ENCODE measurements around the gene SORCS2.

The SORCS2 gene

DNA sequence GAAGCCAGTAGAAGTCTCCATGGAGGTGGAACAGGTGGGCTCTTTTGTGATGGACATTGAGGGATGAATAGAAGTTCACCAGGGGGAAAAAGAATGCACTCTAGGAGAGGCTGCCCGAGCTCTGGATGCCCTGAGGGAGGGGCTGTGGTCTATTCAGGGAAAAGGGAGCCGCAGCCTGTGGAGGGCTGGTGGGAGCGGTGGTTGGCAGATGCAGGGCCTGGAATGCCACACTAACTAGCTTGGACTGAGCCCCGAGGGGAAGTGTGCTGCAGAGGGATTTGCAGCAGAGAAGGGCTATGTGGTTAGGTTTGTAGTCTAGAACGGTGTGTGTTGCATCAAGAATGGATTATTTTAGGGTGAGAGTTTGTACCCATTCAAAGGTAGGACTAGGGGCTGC lies 271.9 kb downstream of the SORCS2 start:
- no peak for DNase-seq

DNA sequence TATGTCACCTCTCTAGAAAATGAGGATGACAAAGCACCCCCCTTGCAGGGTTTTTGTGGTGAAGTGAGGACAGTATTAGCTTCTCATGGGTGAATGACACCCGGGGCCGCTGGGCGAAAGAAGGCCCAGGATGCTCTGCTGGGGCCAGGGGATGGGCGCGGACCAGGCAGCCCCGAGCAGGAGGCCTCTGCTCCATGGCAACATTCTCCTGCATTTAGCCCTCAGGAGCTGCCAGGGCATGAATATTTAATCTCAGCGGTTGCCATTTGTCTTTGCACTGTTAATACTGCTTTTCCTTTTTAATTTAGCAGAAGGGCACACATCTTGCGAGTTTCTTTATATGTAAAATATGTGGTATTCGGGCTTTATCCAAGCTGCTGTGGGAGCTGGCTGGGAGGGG lies 272.7 kb downstream of the SORCS2 start:
- no peak for DNase-seq

DNA sequence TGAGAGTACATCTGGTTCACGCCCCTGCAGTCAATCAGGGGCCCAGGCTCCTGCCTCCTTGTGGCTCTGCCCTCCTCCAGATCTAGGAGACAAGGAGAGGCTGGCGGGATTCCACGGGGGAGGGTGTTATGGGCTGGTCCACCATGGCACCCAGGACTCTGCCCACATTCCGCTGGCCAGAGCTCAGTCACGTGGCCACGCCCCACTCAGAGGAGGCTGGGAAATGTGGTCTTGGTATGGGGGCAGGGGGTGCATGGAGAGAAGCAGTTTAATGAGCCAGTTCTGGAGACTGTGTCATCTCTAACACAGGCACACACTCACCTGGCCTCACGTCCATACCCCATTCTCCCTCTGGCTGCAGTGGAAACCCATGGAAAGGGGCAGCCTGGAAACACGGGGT lies 273.9 kb downstream of the SORCS2 start:
- DNase-seq: no peak

DNA sequence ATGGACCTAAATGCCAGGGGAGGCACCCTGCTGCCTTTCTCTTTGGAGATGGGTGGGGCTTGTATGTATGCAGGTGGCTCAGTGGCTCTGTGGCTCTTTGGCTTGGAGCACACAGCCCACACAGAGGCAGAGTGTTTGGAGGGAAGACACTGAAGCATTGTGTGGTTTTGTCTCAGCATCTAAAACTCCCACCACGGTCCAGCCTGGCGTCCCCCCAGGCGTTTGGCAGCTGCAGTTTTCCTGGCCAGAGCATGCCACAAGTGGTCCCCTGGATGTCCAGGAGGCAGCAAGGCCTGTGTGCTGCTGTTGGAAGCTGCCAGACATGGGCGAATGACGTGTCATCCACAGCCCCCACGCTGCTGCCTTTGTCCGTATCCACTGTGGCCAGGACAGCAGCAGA lies 274.6 kb downstream of the SORCS2 start:
- DNase-seq: no peak

DNA sequence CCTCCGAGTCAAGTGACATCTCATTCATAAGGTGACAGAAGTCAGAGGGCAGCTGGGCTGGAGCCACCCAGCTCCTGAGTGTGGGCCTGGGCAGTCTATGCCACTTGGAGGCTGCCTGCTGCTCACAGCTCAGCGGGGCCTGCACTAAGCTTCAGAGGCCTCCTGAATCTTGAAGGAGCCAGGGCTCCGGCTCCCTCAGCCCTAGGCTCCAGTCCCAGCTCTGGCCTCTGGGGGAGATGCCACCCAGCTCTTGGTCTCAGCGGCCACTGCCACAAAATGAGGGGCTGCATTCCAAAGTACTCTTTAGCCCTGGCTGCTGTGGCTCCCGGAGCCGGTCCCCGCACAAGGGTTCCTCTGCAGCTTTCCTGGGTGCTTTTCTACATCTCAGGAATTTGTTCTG lies 275.1 kb downstream of the SORCS2 start:
- no peak for DNase-seq

DNA sequence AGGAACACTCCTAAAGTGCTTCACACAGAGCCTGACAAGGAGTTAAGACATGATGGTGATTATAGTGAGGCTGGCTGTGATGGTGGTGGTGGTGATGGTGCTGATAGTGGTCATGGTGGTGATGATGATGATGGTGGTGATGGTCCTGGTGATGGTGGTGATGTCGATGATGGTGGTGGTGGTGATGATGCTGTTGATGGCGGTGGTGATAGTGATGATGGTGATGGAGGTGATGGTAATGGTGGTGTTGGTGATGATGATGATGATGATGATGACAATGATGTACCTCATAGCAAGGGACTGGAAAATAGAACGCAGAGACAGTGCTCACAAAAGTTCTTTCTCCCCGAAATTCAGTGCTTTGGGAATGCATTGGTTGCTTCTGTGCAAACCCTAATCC lies 276.7 kb downstream of the SORCS2 start:
- DNase-seq: no peak

DNA sequence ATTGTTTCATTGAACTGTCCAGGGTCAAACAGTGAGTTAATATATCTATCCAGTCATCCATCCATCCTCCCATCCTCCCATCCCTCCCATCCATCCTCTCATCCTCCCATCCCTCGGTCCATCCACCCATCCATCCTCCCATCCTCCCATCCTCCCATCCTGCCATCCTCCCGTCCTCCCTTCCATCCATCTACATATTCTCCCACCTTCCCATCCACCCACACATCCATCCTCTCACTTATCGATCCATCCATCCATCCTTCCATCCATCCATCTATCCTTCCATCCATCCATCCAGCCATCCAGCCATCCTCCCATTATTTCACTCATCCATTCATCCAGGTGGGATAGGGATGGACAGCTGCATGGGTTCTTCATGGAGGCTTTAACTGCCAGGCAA lies 277.8 kb downstream of the SORCS2 start:
- DNase-seq: no peak

DNA sequence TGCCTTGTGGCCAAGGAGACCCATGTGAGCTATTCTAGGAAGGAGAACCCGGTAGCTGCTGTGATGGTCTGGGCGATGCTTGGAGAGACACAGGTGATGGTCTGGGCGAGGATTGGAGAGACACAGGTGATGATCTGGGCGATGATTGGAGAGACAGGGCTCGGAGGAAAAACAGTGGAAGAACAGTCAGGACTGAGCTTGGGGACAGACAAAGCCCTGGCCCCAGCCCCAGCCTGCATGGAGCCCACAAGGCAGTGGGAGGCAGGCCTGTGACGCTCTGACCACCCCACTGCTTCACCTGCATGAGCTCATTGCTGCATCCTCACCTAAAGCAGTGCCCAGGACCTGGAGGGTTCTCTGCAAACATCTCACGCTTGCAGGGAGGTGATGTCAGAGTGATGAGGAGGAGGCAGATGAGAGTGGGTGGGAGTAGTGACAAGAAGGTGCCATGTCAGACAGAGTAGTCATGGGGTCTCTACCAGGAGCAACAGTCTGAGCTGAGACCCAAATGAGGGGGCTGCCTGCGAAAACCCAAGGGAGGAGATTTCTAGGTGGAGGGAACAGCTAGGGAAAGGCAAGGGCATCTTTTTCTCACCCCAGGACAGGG lies 278.3 kb downstream of the SORCS2 start:
- no peak for DNase-seq

DNA sequence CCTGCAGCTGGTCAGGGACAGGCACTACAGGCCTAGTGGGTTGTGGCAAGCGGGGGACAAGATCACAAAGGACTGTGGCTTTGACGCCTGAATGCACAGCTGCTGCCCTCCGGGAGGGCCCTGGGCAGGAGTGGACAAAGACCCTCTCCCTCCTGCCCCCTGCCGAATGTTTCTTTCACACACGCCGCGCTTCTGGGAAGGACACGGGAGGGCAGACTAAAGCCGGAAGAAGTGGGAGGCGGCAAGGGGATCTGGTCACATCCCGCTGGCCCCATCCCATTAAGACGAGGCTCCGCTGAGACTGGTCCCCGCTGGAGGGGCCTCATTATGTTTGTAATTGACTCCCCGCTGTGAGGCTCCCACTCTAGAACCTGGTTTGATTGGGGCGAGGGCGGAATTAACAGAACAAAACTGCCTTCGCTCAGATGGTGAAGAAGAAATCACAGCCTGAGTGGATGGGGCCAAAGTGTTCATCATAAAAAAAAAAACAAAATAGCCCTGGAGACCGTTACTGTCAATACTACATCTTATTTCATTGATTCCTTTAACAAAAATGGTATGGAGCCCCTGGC lies 280.2 kb downstream of the SORCS2 start:
- DNase-seq: no peak

DNA sequence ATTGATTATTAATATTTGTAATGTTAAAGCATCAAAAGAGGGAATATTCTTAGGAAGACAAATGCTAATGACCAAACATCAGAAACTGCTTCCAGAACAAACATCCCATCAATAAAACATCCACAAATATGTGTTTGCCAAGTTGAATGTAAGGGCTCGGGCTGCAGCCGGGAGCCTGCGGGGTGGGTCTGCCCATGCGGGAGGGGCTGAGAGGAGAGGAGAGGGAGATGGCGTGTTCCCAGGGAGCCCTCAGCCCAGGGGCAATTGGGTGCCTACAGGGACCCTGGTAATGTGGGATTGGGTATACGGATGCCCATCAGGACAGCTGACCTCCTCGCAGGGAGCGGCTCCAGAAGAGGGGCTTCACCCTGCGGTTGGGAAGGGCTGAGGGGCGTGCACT lies 280.7 kb downstream of the SORCS2 start:
- DNase-seq: no peak

DNA sequence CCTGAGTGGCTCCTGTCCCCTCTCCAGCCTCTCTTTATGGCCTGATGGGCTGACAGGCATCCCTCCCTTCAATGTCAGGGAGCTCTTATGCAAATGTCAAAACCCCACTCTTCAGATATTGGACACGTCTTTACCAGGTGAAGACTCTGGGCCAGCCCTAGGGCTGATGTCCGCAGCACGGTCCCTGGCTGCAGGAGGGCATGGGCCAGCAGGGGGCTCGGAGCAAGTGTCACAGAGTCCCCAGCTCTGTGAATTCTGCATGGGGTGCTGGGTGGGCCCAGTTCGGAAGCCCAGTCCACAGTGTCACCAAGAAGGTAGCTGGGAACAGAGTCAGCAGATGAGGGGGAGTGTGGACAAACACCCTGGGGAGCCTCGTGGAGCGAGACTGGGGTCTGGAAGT lies 282.0 kb downstream of the SORCS2 start:
- DNase-seq: no peak

DNA sequence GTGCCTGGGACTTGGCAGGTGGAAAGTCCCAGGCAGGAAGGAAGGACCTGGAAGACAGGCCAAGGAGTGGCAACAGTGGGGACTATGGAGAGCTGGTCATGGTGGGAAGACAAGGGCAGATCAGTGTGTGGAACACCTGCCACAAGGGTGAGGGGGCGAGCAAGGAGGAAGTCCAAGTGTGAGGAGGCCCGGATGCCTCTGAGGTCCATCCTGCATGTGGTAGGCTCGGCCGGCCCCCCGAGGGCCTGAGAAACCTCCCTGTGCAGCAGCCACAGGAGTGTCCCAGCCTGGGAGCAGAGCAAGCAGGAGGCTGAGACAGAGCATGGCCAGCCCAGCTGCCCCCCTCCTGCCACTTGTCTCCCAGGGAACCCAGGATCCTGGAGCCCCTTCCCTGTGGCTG lies 282.9 kb downstream of the SORCS2 start:
- no peak for DNase-seq

DNA sequence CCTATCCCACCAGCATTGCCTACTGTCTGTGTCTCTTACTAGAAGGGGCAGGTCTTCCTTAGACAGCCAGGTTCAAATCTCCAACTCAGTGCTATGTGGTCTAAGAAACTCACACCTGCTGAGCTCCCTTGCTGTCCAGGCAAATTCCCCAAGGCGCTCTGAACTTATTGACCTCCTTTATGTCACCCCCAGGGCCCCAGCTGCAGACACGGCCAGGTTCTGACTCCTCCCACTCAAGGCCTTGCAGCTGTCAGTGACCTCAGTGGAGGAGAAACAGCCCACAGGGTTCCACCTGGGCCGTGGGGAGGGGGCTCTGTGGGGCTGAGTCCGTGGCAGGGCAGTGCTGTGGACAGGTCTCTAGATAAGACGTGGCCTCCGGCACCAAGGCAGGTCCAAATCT lies 284.5 kb downstream of the SORCS2 start:
- no peak for DNase-seq

DNA sequence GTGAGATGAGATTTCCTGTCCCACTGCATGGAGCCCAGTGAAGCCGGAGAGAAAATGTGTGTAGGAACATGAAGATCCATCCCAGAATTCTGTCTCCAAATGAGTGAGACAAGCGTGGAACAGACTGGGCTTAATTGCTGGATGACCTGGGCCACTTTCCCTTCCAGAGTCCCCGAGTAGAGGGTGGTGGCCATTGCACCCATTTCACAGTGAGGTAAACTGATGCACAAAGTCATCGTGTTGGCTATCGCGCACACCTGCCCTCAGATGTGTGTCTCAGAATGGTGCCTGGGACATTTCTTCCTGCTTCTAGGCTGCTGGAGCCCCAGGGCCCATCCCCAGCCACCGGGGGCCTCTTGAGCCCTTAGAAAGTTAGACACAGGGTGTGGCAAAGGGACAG lies 285.4 kb downstream of the SORCS2 start:
- no peak for DNase-seq

DNA sequence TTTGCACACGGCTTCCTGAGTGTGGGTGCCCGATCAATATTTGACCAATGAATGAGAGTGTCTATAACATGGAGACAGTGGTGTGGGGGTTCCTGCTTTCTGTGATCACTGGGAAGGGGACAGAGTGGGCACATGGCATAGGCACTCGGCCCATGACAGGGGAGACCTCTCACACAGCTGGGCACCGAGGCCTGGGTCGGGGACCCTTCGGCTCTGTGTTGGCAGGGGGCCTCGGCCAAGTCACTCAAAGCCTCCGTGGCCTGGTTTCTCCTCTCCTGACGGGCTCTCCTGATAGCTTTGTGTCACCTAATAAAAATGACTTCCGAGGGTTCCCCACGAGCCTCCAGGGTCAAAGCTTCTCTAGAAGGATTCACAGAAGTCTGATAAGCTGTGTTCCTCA lies 286.3 kb downstream of the SORCS2 start:
- DNase-seq: no peak

DNA sequence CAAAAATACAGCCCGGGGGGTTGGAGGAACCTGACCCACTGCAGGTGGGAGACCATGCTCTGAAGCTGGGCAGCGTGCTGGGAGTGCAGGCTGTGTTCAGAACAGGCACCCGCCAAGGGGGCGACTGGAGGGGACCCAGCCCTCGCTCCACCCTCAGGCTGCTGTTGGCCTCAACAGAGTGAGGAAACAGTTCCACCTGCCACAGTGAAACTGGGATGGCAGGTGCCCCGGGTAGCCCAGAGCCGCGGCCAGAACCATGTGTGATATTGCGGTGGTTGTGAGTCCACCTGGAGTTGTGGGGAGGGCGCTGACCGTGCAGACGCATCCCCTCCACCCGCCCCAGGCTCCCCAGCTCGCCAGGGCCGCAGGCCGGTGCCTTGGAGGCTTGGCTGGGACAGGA lies 288.1 kb downstream of the SORCS2 start:
- no peak for DNase-seq

DNA sequence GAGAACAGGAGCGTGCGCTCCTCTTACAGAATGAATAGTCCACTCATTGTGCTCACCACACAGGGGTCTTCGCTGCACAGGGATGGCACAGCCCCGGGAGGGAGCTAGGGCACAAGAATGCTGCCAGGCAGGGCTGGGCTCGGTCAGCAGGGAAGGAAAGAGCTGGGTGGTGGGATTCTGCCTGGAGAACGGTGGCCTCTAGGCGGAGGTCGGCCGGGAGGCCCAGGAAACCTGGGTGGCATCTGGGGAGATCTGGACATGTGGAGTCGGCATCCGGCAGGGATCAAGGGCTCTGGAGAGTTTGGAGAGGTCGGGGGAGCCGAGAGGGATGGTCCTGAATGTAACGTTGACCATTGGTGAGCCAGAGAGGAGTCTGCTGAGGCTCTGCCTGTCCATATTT lies 288.9 kb downstream of the SORCS2 start:
- DNase-seq: no peak

DNA sequence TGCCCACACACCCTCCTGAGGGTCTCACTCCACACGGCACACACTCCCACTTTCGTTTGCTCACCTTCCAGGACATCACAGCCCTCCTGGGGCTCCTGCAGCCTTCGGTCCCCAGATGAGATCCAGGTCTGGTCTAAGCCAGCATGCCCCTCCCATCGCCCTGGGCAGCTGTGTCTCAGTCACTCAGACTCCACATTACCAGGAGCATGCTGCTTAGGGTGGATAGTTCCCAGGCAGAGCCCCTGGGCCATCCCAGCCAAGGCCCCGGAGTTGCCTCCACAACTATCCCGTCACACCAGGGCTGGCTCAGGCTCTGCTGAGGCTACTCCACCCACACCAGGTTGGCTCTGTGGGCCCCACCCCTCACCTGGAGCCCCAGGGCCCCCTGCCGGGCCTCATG lies 292.8 kb downstream of the SORCS2 start:
- no peak for DNase-seq

DNA sequence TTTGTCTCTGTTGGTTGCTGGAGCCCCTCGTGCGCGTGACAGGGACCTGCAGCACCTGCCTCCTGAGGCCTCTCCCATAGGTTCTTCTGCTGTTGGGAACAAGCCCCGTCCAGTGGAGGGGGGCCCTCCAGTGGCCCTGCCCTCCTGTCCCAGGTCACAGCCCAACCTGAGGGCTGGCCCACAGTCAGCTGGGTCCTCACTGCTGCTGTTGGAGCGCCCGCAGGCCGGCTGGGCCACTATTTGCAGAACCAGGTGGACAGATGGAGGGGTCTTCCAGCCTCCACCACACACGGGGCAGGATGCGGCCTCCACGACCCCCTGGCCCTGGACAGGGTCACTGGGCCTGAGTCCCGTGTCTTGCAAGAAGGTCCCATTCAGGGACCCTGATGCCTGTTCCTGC lies 293.8 kb downstream of the SORCS2 start:
- no peak for DNase-seq

DNA sequence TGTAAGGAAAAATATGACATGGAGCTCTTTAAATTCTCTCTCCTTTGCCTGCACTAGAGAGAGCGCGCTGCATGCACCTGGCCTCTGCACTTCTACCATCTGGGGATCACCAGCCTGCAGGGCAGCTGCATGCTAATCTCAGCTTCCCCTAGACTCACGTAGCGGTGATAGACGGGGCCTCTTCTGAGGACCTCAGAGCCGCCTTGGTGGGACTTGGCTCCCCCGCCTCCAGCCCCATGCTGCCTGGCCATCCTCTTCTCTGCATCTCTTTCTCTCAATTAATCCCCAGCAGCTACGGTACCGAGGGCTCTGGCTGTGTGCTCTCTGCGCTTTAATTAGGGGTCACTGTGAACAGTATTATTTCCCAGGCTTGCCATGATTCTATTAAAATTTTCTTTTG lies 295.2 kb downstream of the SORCS2 start:
- DNase-seq: no peak

DNA sequence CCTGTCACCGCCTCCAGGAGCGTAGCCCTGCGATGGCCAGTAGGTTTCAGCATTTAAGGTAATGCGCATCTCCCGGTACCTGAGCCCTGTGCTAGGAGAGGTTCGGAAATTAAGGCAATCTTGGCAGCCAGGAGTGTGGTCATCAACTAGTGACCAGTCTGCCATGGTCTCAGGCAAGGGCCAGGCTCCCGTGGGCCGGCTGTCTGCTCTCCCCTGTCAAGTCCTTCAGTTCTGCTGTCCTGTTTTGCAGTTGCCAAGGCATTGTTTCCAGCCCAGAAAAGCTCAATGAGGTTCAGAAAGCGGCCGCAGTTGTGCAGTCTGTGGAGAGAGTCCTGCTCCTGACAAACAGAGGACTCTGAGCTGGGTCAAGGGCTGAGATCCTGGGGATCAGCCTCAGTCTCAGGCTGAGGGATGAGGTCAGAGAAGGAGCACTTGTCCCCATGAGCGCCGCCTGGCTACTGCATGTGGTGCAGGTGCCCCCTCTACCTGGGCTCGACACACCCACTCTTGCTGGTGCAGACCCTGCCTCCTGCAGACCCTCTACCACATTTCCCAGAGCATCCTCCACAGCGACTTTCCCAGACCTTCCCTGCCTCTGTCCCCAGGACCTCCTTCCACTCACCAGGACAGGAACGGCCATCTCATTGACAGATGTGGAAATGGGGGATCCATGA lies 295.8 kb downstream of the SORCS2 start:
- no peak for DNase-seq

DNA sequence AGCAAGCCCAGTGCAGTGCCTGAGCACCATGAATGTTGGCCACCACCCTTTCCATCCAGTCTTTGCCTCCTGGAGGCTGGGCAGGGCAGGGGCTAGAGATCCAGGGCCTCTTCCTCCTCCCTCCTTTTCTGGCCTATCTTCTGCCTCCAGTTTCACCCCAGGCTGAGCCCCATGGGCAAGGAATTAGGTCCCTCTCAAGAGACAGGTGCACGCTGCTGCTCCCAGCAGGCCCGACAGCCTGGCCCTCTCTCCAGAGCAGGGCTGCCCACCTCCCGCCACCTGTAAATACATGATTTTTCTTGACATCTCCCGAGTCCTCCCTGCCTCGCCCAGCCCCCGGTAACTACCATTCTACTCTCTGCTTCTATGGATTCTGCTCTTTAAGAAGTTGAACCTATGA lies 299.6 kb downstream of the SORCS2 start:
- DNase-seq: no peak

DNA sequence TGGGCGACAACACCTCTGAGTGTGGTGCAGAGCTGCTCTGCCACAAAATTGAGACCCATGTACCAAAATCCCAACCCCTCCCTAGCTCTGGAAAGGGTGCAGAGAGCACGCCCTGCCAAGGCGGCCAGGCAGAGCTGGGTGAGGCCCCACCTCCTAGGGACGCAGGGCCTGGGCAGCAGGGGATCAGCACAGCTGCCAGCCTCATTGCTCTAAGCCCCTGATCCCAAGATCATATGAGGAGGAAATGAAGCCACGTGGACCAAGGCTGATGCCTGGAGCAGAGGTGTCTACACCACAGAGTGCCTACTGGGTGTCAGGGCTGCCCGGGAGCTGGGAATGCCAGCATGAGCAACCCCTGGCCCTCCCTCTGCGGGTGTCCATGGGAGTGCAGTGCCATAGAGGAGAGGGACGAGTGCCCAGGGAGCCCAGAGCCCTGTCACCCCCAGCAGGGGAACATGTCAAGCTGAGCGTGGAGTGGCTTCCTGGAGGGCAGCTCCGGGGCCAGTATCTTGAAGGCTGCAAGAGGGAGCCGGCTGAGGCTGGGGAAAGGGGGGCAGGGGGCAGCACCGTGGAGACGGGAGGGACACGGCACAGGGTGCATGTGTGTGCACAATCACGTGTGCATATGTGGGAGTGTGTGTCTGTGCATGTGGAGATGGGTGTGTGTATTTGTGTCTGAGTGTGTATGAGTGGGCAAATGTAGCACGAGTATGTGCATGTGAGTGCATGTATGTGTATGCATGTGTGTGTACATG lies 306.3 kb downstream of the SORCS2 start:
- no peak for DNase-seq

DNA sequence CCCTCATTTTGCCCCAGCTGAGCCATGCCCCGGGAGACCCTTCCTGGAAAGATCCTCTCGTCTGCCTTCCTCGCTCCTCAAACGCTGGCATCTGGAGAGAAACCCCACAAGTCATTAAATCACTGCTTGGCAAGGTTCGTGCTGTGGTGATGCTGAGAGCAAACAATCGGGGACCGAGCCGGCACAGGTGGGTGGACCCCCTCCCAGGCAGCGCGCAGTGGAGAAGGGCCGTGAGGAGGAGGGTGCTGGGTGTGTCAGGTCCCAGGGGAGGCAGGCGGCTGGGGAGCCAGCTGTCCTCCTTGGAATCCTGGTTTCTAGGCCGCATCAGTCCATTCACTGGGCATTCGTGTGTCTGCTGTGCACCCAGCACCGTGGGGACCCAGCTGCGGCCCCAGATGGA lies 307.3 kb downstream of the SORCS2 start:
- no peak for DNase-seq
